Measurements from ENCODE around the gene ZBTB46. TPM values are rescaled to one million over a fixed set of nuclear protein-coding genes. Genes with fewer than 3 reads are reported as not detected.

Gene ZBTB46
- total RNA-seq, 1 experiment from 2014 or later = 27.1 TPM

DNA sequence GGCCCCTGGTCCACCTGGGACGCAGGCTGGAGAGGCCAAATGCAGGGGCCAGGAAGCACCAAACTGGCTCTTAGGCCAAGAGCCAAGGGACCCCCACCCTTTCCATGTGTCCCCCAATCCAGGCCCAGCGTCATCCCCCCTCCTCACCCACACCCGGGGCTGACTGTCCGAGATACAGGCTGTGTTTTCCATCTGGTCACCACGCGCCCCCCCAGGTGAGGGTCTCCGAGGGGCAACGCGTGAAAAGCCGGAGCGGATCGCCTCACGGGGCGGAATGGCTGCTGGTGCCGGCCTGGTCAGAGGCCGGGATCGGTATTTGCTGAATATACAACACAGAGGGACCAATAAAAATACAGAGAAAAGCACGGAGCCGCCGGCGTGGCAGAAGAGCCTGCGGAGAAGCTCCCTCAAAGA is 25.0 kb upstream of the ZBTB46 start:
- H3K4ac ChIP-seq (ENCODE audit: low read depth, low read length) = no peak overlapping the region
- H2BK20ac ChIP-seq (ENCODE audit: low read depth, low read length, poor library complexity, severe bottlenecking) = no peak overlapping the region
- Mint-ChIP-seq H3K9me3 (no peaks in the 10 kb centered on the region), H3K27ac (no peak overlapping the region; a peak in 1 of 7 replicates), H3K4me3 (peak overlapping the region in 1 of 2 experiments; percentile 44; a peak in 1 of 5 replicates), H3K4me1 (peaks cover 24 to 46% of the 10 kb centered on the region in 2 experiments), H3K36me3 (ENCODE audit: insufficient read depth in 1 of 3, low read depth in 3 of 3) (peaks cover 0 to 6% (median 5%) of the 10 kb centered on the region in 3 experiments; a peak in 3 of 7 replicates), H3K27me3 (ENCODE audit: low read depth) (peaks cover 3% of the 10 kb centered on the region)
- WGBS (ENCODE audit: extremely low coverage, insufficient read length, low lambda C conversion rate) = no CpG with 5 or more reads among the region's 22 CpGs
- peak overlapping the region; percentile 9 for H3K9ac ChIP-seq (ENCODE audit: extremely low read depth, insufficient read length, low read length)
- no peak overlapping the region; the same call in none of the 2 replicates for H3K14ac ChIP-seq (ENCODE audit: insufficient read depth, low read length)
- no peak overlapping the region for H3K23ac ChIP-seq (ENCODE audit: insufficient read length, low read depth, low read length)
- no peaks in the 10 kb centered on the region for H3K27me3 ChIP-seq (ENCODE audit: insufficient read depth, low read length)
- DNase-seq = peak; percentile 65
- H4K5ac ChIP-seq (ENCODE audit: insufficient read length, low read depth, low read length) = no peak overlapping the region
- no peak overlapping the region for H3K27ac ChIP-seq (ENCODE audit: insufficient read length, low read depth, low read length)
- H2BK12ac ChIP-seq (ENCODE audit: insufficient read length, low read depth, low read length) = no peak overlapping the region
- no peaks in the 10 kb centered on the region for H4K20me1 ChIP-seq (ENCODE audit: control insufficient read depth, insufficient read depth, insufficient read length)
- no peaks in the 10 kb centered on the region for H3K79me2 ChIP-seq (ENCODE audit: insufficient read depth, low read length)
- no peak overlapping the region for H4K91ac ChIP-seq (ENCODE audit: insufficient read length, low read depth, low read length)
- TF ChIP-seq, protein P1, sequence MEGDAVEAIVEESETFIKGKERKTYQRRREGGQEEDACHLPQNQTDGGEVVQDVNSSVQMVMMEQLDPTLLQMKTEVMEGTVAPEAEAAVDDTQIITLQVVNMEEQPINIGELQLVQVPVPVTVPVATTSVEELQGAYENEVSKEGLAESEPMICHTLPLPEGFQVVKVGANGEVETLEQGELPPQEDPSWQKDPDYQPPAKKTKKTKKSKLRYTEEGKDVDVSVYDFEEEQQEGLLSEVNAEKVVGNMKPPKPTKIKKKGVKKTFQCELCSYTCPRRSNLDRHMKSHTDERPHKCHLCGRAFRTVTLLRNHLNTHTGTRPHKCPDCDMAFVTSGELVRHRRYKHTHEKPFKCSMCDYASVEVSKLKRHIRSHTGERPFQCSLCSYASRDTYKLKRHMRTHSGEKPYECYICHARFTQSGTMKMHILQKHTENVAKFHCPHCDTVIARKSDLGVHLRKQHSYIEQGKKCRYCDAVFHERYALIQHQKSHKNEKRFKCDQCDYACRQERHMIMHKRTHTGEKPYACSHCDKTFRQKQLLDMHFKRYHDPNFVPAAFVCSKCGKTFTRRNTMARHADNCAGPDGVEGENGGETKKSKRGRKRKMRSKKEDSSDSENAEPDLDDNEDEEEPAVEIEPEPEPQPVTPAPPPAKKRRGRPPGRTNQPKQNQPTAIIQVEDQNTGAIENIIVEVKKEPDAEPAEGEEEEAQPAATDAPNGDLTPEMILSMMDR (conservative IDR thresholded peaks at IDR 0.05) = no peak
- H3K79me1 ChIP-seq (ENCODE audit: insufficient read depth, low read depth, low read length, poor library complexity, severe bottlenecking) = no peaks in the 10 kb centered on the region
- H3K56ac ChIP-seq (ENCODE audit: insufficient read length, low read depth, low read length) = no peak overlapping the region
- H3K4me2 ChIP-seq (ENCODE audit: insufficient read depth, insufficient read length, low read length) = peak overlapping the region; percentile 18
- no peak overlapping the region for H2BK15ac ChIP-seq (ENCODE audit: low read depth, low read length)
- H3T11ph ChIP-seq (ENCODE audit: low read length) = no peak overlapping the region
- H4K8ac ChIP-seq (replicated peaks; ENCODE audit: insufficient read length, low read depth, low read length) = no peak overlapping the region
- no peak overlapping the region for H2AFZ ChIP-seq (ENCODE audit: low read length)
- H3K4me1 ChIP-seq (ENCODE audit: insufficient read depth, low read length) = peaks cover 2% of the 10 kb centered on the region; the same call in 1 of the 2 replicates
- no peak overlapping the region for H2AK5ac ChIP-seq (ENCODE audit: insufficient read length, low read length)
- H3K9me3 ChIP-seq (ENCODE audit: control insufficient read depth, low read depth, low read length) = no peaks in the 10 kb centered on the region
- no peak overlapping the region for H2BK5ac ChIP-seq (ENCODE audit: insufficient read length, low read length)
- peak overlapping the region; percentile 53 for H3K18ac ChIP-seq (ENCODE audit: insufficient read length, low read depth, low read length)
- no peak overlapping the region for H2BK120ac ChIP-seq (ENCODE audit: low read depth, low read length, poor library complexity, severe bottlenecking)
- H3K23me2 ChIP-seq (ENCODE audit: insufficient read length, low read depth, low read length, poor library complexity, severe bottlenecking) = no peaks in the 10 kb centered on the region
